Middle frontal gyrus (tissue), 1 donor: ENCODE measurements around the gene PRKCI.
"Not testable (repeated sequence)": the region's sequence is repeated elsewhere in the genome, so short reads cannot be mapped to it uniquely, and the experiment has no call there.

Source experiments
- DNase-seq: peaks from one replicate; pipeline ENCODE4 v3.0.0-alpha.2; 2015; ENCODE audit warnings: low spot score; ENCODE audit errors: extremely low spot score

Gene PRKCI

DNA sequence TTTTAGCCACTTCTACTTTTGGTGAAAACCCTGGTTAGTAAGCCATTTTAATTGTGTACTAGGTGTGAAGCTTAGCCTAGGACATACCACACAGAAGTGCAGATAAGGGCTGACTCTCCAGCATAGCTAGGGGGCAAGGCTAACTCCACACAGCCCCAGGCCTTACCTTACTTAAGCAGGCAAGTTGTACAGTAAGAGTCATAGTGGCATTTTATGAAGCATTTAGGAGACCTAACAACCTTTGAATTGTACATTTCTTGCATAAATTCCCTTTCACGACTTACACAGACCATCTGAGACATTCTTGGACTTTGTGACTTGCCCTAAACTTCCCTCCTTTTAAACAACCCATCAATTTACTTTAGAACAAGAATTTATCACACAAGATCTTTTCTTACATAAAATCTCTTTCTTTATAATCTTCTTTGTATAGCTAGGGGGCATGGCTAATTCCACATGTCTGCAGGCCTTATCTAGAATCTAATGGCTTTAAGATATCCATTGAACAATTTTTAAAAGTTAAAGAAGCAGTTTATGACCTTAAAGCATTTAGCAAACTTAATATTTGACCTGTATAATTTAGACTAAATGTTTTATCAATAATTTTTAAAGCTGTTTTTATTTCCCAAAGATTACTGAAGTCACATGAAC lies 116.6 kb downstream of the PRKCI start:
- no peak for DNase-seq

GRCh38 chr3:170342273-170342672 lies 120.0 kb downstream of the PRKCI start:
- not testable (repeated sequence) for DNase-seq

GRCh38 chr3:170343859-170344258 lies 121.6 kb downstream of the PRKCI start:
- not testable (repeated sequence) for DNase-seq

GRCh38 chr3:170344971-170345370 lies 122.7 kb downstream of the PRKCI start:
- no peak for DNase-seq

DNA sequence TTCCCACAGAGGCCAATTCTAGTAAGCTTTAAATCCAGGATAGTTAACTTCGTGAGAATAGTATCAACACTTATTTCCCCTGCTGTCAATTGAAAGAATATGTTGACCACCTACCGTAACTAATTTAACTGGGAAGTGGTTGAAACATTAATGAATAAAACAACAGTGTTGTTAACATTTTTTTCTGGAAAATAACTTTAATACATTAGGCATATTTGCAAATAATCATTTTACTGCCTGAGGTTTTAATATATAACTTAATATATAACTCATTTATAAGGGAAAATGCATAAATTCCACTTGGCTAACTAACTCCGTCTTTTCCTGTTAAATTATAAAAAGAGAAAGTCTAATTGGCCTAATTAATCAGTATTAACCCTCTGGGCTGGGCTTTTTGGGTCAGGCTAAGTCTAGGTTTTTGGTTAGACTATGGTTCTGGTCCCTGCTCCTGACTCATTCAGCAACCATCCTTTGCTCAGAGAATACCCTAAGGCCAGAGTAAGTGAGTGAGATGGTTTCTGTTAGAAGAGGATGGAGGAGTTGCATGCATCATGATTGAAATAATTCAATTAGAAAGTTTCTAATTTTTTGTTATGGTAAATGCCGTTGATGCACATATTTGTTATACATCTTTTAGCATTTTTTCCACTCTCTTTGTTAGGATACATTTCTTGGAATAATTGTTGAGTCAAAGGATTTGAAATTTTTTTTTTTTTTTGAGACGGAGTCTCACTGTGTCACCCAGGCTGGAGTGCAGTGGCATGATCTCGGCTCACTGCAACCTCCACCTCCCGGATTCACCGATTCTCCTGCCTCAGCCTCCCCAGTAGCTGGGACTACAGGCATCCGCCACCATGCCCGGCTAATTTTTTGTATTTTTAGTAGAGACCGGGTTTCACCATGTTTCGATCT lies 124.5 kb downstream of the PRKCI start:
- no peak for DNase-seq

DNA sequence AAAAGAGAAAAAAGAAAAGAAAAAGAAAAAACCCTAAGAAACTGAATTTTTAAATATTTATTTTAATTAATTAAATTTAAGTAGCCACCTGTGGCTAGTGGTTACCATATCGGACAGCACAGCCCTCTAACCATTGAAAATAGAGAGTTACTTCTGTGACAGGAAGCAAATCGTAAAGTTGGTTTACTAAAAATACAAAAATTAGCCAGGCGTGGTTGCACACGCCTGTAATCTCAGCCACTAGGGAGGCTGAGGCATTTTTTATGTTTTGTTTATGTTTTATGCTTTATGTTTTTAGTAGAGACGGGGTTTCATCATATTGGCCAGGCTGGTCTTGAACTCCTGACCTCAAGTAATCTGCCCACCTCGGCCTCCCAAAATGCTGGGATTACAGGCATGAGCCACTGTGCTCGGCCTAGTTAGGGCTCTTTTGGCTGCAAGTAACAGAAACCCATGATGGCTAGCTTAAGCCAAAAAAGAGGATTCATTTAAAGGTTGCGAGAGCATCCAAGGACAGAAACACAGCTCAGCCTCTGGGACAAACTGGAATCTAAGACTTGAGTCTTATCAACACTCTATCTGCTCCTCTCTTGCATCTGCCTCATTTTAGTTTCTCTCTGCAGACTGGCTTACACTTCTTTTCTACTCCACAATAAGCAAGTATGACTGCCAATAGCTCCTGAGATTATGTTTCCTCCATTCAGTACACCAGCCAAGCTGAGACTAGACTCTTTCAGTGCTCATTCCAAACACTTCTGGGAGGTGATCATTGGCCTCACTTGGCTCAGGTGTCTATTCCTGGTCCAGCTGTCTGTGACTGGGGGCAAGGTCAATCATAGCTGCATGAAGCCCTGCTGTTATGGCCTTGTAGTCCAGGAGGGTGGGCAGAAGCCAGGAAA lies 128.5 kb downstream of the PRKCI start:
- DNase-seq: no peak

- DNase-seq: no peak
Measured at GRCh38 chr3:170352936-170353335, 130.7 kb downstream of the PRKCI start.

GRCh38 chr3:170353485-170353884 lies 131.3 kb downstream of the PRKCI start:
- DNase-seq: no peak

DNA sequence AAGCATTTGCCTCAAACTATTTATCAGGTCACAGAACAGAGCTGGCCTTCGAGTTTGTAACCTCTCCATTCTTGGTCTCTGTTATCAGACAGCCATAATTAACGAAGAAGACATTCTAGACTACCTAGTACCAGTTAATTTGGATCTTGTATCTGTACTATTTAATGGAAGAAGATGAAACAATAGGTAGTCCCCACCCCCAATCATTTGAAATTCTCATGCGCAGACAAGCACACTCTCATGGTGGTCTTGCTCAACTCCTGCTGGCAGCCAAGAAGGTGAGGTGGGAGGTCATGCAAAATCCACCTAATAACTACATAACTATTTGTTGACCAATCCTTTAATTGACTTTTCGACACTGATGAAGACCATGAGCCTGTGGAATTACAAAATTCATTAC lies 132.5 kb downstream of the PRKCI start:
- DNase-seq: no peak
